CD4-positive, alpha-beta T cell treated with Interleukin-1 beta for 1 hour (primary cell): ENCODE results near the gene UBE2S.
"Not testable (repeated sequence)": the region's sequence is repeated elsewhere in the genome, so short reads cannot be mapped to it uniquely, and the experiment has no call there.

Experiments used
- DNase-seq, 2 donors: peaks; one replicate each; pipeline ENCODE4 v3.0.0-alpha.2; 2020 to 2022

The UBE2S gene

GRCh38 chr19:55407550-55407799, at the start of gene UBE2S:
UBE2S (minus strand) TSS chr19:55407788; CDS start chr19:55407589, 199 bp downstream.
- DNase-seq = not testable (repeated sequence)

- no peak for DNase-seq
Observed at GRCh38 chr19:55456347-55456746, 48.8 kb upstream of the UBE2S start.

DNA sequence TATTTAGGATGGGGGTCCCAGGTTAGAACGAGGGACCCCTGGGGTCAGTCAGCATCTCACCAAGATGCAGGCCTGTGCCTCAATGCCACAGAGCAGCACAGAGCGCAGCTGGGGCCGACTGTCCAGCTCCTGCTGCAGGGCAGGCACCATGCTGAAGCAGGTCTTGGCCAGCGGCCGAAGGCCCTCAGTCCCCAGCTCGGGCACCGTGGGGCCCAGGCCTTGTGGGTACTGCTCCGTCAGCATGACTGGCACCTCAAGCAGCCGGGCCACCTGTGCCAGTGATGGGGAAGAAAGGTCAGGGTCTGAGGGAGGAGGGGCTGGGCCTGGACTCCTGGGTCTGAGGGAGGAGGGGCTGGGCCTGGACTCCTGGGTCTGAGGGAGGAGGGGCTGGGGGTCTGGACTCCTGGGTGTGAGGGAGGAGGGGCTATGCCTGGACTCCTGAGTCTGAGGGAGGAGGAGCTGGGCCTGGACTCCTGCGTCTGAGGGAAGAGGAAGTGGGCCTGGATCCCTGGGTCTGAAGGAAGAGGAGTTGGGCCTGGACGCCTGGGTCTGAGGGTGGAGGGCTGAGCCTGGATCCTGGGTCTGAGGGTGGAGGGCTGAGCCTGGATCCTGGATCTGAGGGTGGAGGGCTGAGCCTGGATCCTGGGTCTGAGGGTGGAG, 48.1 kb upstream of the UBE2S start:
- DNase-seq = no peak

DNA sequence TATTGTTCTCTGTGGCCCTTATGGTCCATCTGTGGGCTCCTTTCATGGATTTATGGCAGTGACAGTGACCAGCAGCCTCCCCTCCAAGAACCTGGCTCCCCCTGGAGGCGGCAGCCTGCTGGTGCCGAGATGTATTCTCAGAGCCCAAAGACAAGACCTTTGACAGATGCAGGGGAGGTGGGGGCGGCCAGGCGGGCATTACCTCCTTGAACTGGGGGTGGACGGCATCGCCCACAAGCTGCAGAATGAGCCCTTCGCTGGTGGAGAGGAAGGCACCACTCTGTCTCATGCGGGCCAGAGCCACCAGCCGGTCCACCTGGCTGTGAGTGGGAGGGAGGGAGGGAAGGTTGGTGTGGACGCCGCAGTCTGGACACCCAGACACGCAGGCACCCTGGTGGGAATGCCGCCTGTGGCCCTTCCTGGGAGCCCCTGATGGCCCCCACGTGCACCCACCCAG, 47.2 kb upstream of the UBE2S start:
- DNase-seq = peak; percentile 39 to 52

- DNase-seq = no peak
Observed at GRCh38 chr19:55453511-55454260, 46.1 kb upstream of the UBE2S start.

DNA sequence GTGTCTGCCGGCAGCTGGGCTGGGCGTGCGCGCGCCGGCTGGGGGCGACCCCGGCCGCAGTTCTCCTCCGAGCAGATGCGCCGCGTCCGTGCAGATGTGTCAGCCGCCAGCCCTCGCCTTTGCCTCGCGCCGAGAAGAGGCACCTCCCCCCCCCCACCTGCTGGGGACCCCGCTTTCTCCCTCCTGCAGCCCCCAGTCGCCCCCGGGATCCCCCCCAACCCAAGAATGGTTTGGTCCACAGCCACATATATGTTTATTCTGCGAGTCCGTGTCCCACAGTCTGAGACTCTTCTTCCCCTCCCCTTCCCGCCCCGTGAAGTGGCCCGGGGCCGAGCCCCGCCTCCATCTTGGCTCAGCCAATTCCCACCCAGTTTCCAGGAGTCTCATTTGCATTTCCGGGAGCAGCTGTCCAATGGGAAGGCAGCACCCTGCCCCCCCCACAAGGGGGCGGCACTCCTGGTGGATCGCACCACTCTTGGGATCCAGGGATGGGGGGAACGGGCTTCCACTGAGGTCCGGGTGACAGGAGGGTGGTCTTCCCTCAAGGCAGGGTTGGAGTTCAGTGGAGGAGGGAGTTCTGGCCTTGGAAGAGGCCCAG, 45.3 kb upstream of the UBE2S start:
- DNase-seq = peak; percentile 53 to 55

DNA sequence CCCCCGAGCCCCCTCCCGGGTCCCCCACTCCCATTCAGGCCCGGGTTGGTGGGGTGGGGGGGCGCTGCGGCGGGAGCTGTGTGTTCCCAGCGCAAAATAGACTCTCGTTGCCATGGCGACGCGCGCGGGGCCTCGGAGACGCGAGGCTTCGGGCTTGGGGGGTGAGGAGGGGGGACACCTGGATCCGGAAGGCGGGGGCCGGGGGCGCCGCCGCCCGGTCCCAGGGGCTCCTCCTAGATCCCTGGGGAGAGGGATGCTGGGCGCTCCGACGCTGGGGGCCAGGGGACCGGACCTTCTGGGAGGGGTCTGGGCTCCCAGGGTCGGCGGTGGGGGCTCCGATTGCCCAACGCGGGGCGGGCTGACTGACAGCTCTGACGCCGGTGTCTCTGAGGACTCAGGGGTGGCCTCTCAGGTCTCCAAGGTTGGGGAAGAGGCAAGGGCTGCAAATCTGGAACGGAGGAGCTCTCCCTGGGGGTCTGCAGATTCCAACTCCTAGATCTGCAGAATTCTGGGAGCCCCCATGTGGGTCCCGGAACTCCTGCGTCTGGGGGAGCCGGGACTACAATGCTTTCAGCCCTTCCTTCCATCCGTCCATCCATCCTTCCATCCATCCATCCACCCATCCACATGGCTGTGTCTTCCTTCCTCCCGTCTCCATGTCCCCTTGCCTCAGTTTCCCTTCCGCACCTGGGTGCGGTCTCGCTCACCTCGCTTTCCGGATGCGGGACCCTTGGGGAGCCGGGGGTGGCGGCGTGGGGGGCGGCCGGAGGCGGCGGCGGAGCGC, 44.6 kb upstream of the UBE2S start:
- peak; percentile 44 to 59 for DNase-seq

DNA sequence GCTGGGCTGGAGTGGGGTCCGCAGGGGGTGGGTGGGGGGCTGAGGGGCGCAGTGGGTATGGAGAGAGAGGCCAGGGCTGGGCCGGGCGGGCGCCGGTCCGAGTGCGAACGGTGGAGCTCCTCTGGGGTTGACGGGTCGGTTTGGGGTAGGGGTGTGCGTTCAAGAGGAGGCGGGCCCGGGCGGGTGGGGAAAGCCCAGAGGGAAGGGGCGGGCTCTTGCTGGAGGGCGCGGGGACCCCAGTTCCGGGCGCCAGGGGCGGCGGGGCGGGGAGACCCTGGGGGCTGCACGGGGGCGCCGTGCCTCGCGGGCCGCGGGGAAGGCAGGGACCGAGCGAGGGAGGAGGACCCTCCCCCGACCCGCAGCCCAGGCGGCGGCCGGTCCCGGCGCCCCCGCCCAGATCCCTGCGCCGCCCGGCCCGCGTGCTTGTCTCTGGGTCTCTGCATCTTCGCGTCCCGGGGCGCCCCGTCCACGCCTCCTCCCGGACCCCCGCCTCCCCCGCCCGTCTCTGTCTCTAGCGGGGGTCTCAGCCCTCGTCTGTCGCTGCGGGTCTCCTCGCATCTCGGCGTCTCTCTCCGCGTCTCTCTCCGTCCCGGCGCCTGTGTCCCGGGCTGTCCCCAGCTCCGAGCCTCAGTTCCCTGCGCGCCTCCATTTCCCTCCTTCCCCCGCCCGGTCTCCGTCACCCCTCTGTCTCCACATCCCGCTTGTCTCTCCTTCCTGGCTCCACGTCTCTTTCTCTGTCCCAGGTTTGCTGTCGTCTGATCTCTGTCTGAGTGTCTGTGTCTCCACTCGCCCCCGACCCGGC, 43.8 kb upstream of the UBE2S start:
- DNase-seq = peak in 1 of 2 donors; percentile 26

DNA sequence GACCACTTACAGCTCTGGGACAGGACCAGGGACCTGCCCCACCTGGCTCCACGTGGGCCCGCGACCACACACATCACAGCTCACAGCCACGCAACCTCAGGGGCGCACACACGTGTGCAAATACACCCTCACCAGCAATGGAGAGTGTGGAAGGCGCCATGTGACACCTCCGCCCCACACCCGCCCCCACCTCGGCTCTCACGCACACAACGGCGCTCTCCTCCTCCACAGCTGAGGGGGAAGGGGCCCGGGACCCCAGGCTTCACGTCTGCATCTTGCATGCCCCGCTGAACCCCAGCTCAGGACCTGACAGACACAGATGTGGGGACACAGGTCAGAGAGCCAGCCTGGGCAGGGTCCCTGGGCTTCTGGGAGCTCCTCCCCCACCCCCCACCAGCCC, 41.9 kb upstream of the UBE2S start:
- no peak for DNase-seq

- not testable (repeated sequence) for DNase-seq
Observed at GRCh38 chr19:55448175-55448490, 40.5 kb upstream of the UBE2S start.

- DNase-seq = no peak
Observed at GRCh38 chr19:55447421-55448174, 40.0 kb upstream of the UBE2S start.

GRCh38 chr19:55446060-55446459, 38.5 kb upstream of the UBE2S start:
- DNase-seq = no peak

- DNase-seq = no peak
Observed at GRCh38 chr19:55444646-55445045, 37.1 kb upstream of the UBE2S start.

GRCh38 chr19:55443824-55444480, 36.4 kb upstream of the UBE2S start:
- DNase-seq = no peak

GRCh38 chr19:55443045-55443823, 35.6 kb upstream of the UBE2S start, which contains the start of gene SHISA7:
SHISA7 (minus strand) TSS chr19:55443300; CDS start chr19:55442863, 437 bp downstream.
- DNase-seq = no peak

DNA sequence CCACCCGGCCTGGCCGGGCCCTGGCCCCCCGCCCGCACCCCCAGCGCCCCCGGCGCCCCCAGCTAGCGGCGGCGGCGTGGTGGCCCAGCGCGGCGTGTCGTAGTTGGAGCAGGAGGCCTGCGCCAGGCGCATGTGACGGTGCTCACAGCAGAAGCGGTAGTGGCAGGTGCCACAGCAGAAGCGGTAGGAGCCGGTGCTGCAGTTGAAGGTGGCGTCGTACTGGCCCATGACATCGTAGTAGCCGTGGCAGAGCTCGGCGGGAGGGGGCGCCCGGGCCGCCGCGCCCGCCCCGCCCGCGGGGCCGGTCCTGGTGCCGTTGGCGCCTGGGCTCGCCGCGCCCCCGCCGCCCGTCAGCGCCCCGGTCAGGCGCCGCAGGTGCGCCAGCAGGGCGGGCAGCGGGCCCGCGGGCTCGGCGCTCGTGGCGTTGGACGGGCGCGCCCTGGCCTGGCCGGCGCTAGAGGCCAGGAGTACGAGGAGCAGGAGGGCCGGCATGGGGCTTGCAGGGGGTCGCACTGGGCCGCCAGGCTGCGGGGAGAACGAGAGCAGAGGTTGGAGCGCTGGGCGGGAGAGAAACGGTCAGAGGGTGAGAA, 34.9 kb upstream of the UBE2S start:
- no peak for DNase-seq

GRCh38 chr19:55441692-55442321, 34.2 kb upstream of the UBE2S start:
- no peak for DNase-seq

GRCh38 chr19:55441319-55441691, 33.7 kb upstream of the UBE2S start:
- peak in 1 of 2 donors; percentile 17 for DNase-seq

DNA sequence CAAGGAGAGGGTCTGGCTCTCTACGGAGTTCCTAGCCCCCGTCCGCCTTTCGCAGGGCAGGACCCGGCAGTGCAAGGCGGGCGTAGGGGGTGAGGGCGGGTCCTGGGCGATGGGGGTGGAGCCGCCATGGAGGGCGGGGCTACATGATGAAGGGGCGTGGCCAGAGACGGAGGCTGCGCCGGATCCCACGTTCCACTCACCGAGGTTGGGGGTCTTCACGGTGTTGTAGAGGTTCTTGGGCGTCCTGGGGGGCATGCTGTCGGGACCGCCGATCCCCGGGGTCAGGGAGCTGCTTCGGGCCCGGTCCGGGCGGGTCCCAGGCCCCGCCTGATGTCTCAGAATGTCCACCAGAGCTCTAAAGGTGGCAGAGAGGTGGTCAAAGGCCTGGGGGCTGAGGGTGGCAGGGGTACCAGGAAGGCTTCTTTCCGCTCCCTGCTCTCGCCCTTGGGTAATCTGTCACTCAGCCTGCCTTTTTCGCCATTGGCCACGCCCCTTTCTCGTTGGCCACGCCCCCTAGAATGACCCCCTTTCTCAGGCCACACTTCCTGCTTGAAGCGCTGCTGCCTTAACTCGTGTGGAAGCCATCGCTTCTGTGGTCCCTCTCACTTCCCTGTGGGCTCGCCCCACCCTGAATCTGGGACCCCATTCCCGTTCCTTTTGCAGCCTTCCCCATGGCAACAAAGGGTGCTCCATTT, 33.0 kb upstream of the UBE2S start:
- DNase-seq = no peak
